ENCODE results near the gene CUBN. TPM values are rescaled to one million over a fixed set of nuclear protein-coding genes. Genes with fewer than 3 reads are reported as not detected.

Gene CUBN
- total and polyA plus RNA-seq, 10 of the 15 experiments (the other 5 are each of a cell fraction or from before 2014, with no cell fraction given), result under 0.01 to 0.14 (median 0.02) TPM; not detected in 6

GRCh38 chr10:17022896-17023295, 106.7 kb downstream of the CUBN start (continued):
- TF ChIP-seq NKRF (conservative IDR thresholded peaks at IDR 0.05), result no peak
- TF ChIP-seq BMI1 (IDR thresholded peaks at IDR 0.05; ENCODE audit: borderline replicate concordance), result no peak

GRCh38 chr10:17022466-17022825, 107.2 kb downstream of the CUBN start:
- ChIA-PET SMC1A (ENCODE audit: uncharacterized antibody, unreplicated experiment) (no interaction called here), CTCF (no interaction called here), RAD21 (ENCODE audit: unreplicated experiment) (interaction anchor here (0.7 kb wide), 1 partner anchor 1207 kb away, joined by 3 read pairs; no protein-coding TSS in a partner anchor), POLR2A (no interaction called here)
- Histone ChIP-seq H4K20me1 (ENCODE audit: control insufficient read depth, insufficient read depth) (no peaks in the 10 kb centered on the region), H2AFZ (ENCODE audit: control insufficient read depth, low read depth, low read length) (no peak overlapping the region), H3K36me3 (ENCODE audit: control insufficient read depth in 2 of 2, insufficient read depth in 2 of 2, low read length in 1 of 2) (no peaks in the 10 kb centered on the region), H3K4me2 (ENCODE audit: control insufficient read depth, insufficient read depth) (no peak overlapping the region), H3K27ac (ENCODE audit: control insufficient read depth, insufficient read depth) (no peak overlapping the region), H3K9me3 (replicated peaks; ENCODE audit: control insufficient read depth, insufficient read depth, low read length) (no peaks in the 10 kb centered on the region; the same call in 2 of the 3 replicates), H3K27me3 (replicated peaks in 1 of 2; ENCODE audit: control insufficient read depth in 2 of 2, insufficient read depth in 2 of 2, low read length in 1 of 2) (no peaks in the 10 kb centered on the region; a peak in 1 of 4 replicates), H3K4me1 (ENCODE audit: control insufficient read depth, insufficient read depth, low read length) (no peaks in the 10 kb centered on the region), H3K79me2 (ENCODE audit: control insufficient read depth, insufficient read depth, low read length) (no peaks in the 10 kb centered on the region), H3K4me3 (no peak overlapping the region), H3K9ac (ENCODE audit: control insufficient read depth, insufficient read depth, low read length) (no peak overlapping the region)
- FAIRE-seq (no peak), ATAC-seq (no peak), DNase-seq (ENCODE audit: low read depth, low spot score) (no peak)
- BruUV-seq (replicated peaks), result no TSS peak
- in situ Hi-C loops (cut with MboI) (no loop called here), intact Hi-C loops (cut with micrococcal nuclease; ENCODE audit: unreplicated experiment) (no loop called here)
- WGBS (ENCODE audit: insufficient coverage, insufficient replicate concordance, low lambda C conversion rate, missing lambda C conversion rate), result 76% methylated on average over 6 of the region's 6 CpGs
- TF ChIP-seq REST (IDR thresholded peaks at IDR 0.05; ENCODE audit: low read depth, low read length) (no peak), NFXL1 (IDR thresholded peaks at IDR 0.05; ENCODE audit: borderline replicate concordance) (no peak), ZBED1 (IDR thresholded peaks at IDR 0.05; ENCODE audit: borderline replicate concordance) (no peak), ELK1 (IDR thresholded peaks at IDR 0.05; ENCODE audit: low read depth, low read length) (no peak), ETV6 (conservative IDR thresholded peaks at IDR 0.05 in 1 of 2, IDR thresholded peaks at IDR 0.05 in 1 of 2; ENCODE audit: borderline replicate concordance in 1 of 2, low read depth in 1 of 2) (no peak), IKZF1 (conservative IDR thresholded peaks at IDR 0.05) (no peak)
- TF ChIP-seq, protein P1, sequence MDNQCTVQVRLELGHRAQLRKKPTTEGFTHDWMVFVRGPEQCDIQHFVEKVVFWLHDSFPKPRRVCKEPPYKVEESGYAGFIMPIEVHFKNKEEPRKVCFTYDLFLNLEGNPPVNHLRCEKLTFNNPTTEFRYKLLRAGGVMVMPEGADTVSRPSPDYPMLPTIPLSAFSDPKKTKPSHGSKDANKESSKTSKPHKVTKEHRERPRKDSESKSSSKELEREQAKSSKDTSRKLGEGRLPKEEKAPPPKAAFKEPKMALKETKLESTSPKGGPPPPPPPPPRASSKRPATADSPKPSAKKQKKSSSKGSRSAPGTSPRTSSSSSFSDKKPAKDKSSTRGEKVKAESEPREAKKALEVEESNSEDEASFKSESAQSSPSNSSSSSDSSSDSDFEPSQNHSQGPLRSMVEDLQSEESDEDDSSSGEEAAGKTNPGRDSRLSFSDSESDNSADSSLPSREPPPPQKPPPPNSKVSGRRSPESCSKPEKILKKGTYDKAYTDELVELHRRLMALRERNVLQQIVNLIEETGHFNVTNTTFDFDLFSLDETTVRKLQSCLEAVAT (IDR thresholded peaks at IDR 0.05), result no peak
- TF ChIP-seq, protein P2, sequence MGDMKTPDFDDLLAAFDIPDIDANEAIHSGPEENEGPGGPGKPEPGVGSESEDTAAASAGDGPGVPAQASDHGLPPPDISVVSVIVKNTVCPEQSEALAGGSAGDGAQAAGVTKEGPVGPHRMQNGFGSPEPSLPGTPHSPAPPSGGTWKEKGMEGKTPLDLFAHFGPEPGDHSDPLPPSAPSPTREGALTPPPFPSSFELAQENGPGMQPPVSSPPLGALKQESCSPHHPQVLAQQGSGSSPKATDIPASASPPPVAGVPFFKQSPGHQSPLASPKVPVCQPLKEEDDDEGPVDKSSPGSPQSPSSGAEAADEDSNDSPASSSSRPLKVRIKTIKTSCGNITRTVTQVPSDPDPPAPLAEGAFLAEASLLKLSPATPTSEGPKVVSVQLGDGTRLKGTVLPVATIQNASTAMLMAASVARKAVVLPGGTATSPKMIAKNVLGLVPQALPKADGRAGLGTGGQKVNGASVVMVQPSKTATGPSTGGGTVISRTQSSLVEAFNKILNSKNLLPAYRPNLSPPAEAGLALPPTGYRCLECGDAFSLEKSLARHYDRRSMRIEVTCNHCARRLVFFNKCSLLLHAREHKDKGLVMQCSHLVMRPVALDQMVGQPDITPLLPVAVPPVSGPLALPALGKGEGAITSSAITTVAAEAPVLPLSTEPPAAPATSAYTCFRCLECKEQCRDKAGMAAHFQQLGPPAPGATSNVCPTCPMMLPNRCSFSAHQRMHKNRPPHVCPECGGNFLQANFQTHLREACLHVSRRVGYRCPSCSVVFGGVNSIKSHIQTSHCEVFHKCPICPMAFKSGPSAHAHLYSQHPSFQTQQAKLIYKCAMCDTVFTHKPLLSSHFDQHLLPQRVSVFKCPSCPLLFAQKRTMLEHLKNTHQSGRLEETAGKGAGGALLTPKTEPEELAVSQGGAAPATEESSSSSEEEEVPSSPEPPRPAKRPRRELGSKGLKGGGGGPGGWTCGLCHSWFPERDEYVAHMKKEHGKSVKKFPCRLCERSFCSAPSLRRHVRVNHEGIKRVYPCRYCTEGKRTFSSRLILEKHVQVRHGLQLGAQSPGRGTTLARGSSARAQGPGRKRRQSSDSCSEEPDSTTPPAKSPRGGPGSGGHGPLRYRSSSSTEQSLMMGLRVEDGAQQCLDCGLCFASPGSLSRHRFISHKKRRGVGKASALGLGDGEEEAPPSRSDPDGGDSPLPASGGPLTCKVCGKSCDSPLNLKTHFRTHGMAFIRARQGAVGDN (IDR thresholded peaks at IDR 0.05), result no peak

Data from GM12878 (cell line).